Hepatic stellate cell (primary cell): ENCODE data around the gene RPS15.
A peak's percentile ranks its signal among the peaks of the same experiment; 100 is the strongest.
"Not testable (repeated sequence)": the region's sequence is repeated elsewhere in the genome, so short reads cannot be mapped to it uniquely, and the experiment has no call there.

Experiments
- DNase-seq: peaks from one replicate; pipeline ENCODE4 v3.0.0; 2011; ENCODE audit warnings: low spot score

Gene RPS15

DNA sequence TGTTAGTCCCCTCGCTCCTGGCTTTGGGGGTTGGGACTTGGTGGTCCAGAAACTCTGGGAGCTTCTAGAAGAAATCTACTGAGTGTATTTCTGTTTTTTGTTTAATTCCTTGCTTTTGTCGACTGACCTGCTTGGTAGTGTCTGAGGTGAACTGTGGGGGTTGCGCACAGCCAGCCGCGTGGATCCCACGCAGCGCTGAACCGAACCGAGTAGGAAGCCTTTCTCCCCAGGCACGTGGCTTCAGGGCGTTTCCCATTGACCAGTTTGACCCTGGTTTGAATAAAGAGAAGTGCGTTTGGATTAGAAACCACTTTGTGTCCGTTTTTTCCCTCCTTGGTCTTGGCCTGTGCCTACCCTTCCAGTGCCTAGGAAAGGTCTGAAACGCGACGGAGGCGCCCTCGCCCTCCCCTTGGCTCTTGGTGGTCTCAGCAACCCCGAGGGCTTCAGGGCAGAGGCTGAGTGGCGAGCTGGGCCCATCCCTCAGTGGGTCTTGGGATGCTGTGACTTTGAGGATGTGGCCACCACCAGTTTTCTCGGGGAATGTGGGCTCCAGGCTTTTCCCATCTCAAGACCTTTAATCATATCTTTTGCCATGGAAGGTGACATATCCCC is 2.7 kb upstream of the RPS15 start:
- no peak for DNase-seq

GRCh38 chr19:1437609-1438008 is 587 bp upstream of the RPS15 start:
- DNase-seq, result no peak

DNA sequence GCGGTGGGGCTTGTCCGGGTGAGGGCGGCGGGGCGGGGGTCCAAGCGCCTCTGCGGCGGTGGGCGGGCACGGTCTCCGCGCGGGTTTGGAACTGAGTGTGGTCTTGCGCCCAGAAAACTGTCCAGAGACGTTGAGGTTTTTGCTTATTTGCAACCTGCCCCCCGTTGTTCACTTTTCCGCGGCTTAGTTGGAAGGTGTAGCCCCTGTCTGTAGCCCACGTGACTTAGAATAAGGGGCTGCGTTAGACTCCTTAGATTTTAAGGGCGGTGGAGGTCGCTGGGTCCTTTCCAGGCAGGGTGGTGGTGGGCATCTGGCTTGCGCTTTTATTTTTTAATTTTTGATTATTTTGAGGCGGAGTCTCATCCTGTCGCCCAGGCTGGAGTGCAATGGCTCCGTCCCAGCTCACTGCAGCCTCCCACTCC is 748 bp downstream of the RPS15 start:
- DNase-seq, result no peak

- not testable (repeated sequence) for DNase-seq
These were observed 1.6 kb downstream of the RPS15 start for GRCh38 chr19:1439525-1440417.

- no peak for DNase-seq
These were observed 2.2 kb downstream of the RPS15 start for GRCh38 chr19:1440418-1440801.

DNA sequence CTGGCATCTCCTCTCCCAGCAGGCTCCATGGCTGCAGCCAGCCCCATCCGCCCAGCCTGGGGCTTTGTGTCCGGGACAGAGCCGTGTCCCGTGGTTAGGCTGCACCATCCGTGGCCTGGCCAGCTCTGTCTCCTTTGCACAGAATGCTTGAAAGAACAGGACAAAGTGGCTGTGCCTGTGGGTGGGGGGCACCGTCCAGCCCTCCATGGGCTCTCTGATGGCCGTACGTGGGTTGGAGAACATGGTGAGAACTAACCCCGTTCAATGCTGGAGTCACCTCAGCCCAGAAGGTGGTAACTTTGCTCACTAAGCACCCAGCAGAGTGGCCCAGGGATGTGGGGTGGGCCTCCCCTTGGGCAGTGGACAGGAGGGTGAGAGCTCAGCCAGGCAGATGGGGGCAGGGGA is 2.8 kb downstream of the RPS15 start:
- DNase-seq, result no peak

GRCh38 chr19:1441677-1442438 is 3.7 kb downstream of the RPS15 start:
- no peak for DNase-seq

GRCh38 chr19:1445185-1445931 is 7.2 kb downstream of the RPS15 start:
- DNase-seq, result peak; percentile 91

DNA sequence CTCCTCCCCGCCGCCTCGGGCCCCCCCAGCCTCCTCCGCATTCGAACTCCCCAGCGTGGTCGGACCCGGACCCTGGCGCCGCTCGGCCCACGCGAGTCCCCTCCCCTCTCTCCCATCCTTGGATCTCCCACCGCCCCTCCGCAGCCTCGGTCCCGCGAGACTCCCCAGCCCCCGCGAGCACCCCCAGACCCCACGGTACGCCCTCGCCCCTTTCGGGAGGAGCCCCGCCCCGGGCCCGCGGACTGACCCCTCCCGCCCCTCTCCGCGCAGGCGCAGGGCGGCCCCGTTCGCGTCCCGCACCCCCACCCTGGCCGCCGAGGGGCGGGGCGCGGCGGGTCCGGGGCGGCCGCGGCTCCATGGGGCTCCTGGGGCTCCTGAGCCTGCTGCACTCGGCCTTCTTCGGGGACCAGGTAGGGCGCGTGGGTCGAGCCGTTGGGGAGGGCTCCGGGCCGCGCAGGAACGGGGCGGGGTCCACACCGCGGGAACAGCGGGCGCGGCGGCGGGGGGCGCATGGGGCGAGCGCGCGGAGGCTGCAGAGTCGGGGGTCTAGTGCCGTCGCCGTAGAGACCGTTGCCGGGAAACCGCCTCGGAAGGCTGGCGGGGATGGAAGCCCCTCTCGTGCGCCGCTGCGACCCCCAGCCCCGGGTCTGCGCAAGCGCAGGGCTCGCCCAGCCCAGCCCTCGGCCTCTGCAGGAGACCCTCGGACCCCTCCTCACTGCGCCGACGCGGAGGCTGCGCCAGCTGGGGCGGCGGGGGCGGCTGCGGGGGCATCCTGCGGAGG is 7.9 kb downstream of the RPS15 start:
- no peak for DNase-seq

DNA sequence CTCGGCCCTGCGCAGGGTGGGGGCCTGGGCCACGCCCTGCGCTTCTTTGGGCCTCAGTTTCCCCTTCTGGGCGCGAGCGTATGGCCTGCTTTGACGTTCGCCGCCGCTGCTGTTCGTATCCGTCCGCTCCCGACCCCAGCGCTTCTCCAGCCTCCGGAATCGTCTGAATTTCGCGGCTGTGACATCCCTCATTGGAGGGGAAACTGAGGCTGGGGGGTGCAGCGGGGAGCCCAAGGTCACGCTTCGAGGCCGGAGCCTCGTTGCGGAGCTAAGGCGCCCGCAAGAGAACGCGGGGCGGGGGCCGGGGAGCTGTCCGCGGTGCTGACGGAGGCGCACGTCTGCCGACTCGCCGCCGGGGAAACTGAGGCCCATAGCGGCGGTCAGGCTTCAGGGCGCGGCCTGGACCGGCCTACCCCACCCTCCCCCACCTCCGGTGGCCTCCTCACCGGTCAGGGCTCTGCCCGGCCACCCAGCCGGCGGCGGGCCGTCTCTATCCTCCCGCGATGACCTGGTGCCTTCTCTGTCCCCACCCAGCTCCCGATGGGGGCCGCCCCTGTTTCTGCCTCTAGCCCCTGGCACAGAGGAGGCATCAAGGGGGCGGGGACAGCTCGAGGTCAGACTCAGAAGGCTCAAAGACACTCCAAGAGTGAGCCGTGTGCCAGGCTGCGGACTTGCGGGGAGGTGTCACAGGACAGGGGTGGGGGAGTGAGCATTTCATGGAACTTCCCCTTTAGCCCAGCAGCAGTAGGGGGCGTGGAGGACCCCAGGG is 8.7 kb downstream of the RPS15 start:
- peak; percentile 29 for DNase-seq

- no peak for DNase-seq
These were observed 9.3 kb downstream of the RPS15 start for GRCh38 chr19:1447504-1447903.

GRCh38 chr19:1447944-1448343 is 9.7 kb downstream of the RPS15 start:
- DNase-seq, result no peak

DNA sequence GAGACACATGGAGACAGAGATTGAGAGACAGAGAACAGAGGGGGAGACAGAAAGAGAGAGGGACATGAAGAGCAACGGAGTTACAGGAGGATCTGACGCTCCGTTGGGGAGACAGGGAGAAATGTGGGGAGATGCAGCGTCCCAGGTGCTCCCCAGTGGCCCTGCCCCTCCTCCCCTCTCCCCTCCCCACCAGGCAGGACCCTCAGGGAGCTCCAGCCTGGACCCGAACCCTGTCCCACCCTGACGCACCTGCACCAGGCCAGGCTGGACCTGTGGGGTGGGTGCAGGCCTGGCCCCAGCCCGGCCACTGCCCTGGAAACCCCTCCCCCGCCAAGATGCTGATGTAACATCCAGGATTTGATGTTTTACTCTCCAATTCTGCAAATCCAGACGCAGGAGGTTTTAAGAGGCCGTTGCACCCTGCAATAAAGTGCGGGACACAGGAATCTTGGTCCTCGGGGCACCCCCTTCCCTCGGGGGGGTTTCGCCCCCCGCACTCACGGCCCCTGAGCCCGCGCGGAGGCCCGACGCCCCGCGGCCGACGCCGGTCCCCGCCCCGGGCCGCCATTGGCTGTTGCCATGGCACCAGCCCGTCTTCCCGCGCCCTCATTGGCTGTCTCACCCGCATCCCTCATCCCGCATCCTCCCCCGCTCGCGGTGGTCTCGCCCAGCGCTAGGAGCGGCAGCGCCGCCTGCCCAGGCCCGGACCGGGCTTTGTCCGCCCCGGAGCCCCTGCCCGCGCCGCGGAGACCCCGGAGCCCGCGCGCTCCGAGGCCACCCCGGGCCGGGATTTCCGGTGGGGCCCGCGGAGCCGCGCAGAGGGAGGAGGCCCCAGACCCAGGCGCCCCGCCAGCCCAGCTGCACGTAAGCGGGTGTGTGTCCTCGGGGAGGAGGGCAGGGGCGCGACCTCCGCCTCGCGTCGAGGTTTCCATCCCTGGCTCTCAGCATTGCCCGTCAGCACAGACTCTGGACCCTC is 11.6 kb downstream of the RPS15 start, which contains the start of gene APC2:
Gene APC2, plus strand, starts transcription at position 655 of the 976 bp plus-strand sequence. CDS start 2,881 bp downstream, outside the sequence.
- DNase-seq, result peak; percentile 95

DNA sequence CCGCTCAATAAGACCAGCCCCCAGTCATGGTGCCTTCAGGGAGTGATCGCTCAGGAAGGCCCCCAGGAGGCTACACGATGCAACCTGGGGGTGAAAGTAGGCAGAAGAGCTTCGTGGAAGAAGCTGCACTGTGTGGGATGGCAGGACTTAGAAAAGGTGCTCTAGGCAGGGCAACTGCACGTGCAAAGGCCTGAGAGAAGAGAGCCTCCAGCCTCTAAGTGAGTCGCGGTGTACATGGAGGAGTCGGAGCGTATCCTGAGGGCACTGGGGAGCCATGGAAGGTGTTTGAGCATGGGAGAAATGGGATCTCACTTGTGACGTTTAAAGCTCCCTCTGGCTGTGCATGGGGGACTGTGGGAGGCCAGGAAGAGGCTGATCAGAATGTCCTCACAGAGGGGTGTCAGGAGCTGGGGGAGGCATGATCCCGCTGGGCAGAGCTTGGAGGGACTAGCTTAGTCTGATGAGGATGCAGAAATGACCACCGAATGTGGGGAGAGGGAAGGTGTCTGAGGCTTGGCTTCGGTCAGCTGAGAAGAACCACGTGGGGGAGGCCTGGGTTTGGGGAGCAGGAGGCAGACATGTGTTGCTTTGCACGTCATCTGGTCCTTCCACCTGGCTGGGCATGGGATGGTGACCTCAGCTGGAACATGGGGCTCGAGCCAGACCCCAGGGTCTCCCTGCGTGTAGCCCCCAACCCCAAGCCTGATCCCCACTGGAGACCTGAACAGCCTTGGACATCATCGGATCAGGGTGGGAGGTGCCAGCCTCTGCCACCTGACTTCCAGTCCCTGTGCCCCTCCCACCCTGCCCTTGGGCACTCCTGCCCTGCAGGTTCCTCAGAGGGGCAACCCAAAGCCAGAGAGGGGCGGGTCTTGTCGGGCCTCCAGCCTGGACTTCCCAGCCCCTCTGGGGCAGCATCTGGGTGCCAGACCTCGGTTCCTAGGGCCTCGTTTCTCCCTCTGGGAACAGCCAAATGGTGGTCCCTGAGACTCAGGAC is 12.8 kb downstream of the RPS15 start:
- no peak for DNase-seq

DNA sequence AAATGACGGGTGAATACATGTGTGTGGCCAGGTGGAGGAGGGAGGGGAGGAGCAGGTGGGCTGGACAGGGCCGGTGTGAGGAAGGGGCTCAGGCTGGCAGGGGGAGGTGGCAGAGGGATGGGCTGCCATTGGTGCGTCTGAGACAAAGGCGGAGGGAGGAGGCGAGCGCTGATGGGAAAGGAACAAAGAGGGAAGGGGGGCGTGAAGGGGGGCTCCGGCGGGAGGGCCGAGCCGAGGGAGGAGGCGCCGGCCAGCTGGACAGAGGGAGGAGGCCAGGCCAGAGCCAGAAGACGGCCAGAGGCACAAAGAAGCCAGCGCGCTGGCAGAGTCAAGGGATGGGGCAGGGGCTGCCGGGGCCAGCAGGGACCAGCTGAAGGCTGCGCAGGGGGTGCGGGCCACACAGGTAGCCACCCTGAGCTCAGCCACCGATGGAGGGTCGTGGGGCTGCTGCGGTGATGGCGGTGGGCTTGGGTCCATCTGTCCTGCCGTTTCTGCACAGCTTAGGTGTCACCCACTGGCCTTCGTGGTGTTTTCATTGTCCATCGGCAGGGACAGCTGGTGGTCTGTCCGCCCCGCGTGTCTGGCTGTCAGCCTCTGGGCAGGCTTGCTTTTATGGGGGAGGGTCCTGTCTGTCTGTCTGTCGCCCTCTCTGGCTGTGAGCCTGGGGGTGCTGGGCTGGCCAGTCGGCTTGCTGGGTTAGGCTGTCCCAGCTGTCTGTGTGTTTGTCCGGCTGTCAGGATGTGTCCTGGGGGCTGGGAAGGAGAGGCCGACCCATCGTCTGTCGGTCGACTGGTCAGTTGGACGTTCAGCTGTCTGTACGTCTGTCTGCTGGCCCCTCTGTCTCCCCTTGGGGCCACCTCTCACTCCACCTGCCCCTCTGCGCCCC is 14.0 kb downstream of the RPS15 start:
- DNase-seq, result no peak

DNA sequence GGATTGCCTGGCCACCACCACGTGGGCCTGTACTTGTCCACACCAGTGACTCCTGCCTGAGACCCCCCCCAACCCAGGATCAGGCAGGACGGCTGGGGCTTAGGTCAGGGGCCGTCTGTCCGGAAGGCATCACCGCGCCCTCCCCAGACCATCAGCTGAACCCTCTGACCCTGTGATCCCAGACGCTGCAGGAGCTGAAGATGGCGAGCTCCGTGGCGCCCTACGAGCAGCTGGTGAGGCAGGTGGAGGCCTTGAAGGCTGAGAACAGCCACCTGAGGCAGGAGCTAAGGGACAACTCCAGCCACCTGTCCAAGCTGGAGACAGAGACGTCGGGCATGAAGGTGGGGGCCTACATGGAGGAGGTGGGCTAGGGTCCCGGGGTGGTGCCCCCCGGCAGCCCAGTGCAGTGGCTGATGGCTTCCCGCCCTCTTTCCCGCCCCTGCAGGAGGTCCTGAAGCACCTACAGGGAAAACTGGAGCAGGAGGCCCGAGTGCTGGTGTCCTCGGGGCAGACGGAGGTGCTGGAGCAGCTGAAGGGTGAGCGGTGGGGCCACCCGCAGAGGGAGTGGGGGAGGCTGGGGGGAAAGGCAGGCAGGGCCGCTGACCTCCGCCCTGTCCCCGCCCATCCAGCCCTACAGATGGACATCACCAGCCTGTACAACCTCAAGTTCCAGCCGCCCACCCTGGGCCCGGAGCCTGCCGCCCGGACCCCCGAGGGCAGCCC is 14.8 kb downstream of the RPS15 start:
- DNase-seq, result no peak
